ENCODE data around the gene MS4A1.

DNA sequence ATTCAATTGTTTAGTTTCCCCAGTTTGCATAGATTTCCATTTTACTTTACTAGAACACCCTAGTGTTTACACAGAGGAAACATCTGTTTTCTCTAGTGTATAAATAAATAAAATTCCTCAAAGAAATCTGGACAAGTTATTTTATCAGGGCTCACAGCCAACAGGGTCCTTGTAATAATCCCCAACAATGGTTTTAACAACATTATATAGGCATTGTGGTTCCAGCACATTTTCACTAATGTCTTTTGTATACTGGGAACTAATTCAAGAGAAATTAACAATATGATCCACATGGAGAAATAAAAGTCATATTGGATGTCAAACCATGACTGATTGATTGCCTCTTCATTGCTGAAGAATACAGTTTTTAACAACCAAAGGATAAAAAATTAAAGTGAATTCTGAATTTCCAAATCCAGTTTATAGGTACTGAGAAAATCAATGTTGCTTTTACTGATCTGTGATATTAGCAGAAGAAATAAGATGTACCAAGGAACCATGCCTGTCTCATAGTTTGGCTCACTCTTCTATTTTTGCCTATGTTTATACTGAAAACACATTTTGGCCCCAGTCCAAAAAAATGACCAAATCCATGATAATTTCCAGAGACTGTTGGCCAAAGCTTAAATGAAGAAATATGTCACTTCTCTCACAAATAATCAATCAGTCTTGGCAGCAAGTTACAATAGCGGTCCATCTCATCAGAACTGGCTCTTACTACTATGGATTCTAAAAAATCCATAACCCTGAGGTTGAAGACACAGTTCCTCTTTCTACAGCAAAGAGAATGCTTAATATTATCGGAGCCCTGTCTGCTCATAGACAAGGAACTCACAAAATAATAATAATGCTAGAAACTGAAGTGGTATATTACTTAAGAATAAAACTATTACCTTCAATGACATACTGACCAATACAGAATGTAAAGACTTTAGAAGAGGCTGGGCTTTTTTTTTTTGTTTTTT lies 58.1 kb downstream of the MS4A1 start:
- TF ChIP-seq, protein P1, sequence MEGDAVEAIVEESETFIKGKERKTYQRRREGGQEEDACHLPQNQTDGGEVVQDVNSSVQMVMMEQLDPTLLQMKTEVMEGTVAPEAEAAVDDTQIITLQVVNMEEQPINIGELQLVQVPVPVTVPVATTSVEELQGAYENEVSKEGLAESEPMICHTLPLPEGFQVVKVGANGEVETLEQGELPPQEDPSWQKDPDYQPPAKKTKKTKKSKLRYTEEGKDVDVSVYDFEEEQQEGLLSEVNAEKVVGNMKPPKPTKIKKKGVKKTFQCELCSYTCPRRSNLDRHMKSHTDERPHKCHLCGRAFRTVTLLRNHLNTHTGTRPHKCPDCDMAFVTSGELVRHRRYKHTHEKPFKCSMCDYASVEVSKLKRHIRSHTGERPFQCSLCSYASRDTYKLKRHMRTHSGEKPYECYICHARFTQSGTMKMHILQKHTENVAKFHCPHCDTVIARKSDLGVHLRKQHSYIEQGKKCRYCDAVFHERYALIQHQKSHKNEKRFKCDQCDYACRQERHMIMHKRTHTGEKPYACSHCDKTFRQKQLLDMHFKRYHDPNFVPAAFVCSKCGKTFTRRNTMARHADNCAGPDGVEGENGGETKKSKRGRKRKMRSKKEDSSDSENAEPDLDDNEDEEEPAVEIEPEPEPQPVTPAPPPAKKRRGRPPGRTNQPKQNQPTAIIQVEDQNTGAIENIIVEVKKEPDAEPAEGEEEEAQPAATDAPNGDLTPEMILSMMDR (IDR thresholded peaks at IDR 0.05), result no peak
- TF ChIP-seq POLR2A (IDR thresholded peaks at IDR 0.05), result no peak
